SK-N-SH (cell line): ENCODE data around the gene RPS6KA5.

Experiments
- CTCF ChIP-seq: fragments of 200-600 bp; sonication (generic); IDR thresholded peaks from 2 replicates; pipeline ENCODE4 v1.6.1; 2017; ENCODE audit warnings: antibody characterized with exemption, mild to moderate bottlenecking, moderate library complexity
- EP300 ChIP-seq, 2 experiments: IDR thresholded peaks; 2 replicates each; pipeline versions ENCODE4 v1.4.0 to v1.6.1; 2012; ENCODE audit warnings: borderline replicate concordance in 1 of 2, low read depth in 1 of 2, low read length in 1 of 2
- EZH2phosphoT487 ChIP-seq: fragments of 200-600 bp; sonication (generic); IDR thresholded peaks from 2 replicates; pipeline ENCODE4 v1.6.1; 2017; ENCODE audit warnings: low read depth, mixed run types, mild to moderate bottlenecking, antibody characterized with exemption, moderate library complexity, borderline replicate concordance
- GABPA ChIP-seq: IDR thresholded peaks from 2 replicates; pipeline ENCODE4 v1.4.0; 2012; ENCODE audit warnings: low read depth, mild to moderate bottlenecking
- JUND ChIP-seq: IDR thresholded peaks from 2 replicates; pipeline ENCODE4 v1.4.0; 2012
- NRF1 ChIP-seq: IDR thresholded peaks from 2 replicates; pipeline ENCODE4 v1.6.1; 2012; ENCODE audit warnings: low read depth, mild to moderate bottlenecking, low read length
- POLR2AphosphoS5 ChIP-seq: IDR thresholded peaks from 2 replicates; pipeline ENCODE4 v1.6.1; 2012; ENCODE audit warnings: low read depth, low read length
- RAD21 ChIP-seq: IDR thresholded peaks from 2 replicates; pipeline ENCODE4 v1.6.1; 2012; ENCODE audit warnings: mild to moderate bottlenecking, low read length
- RCOR1 ChIP-seq: fragments of 150-350 bp; IDR thresholded peaks from 2 replicates; pipeline ENCODE4 v1.6.1; 2017; ENCODE audit warnings: antibody characterized with exemption, low read length
- RFX5 ChIP-seq: IDR thresholded peaks from 2 replicates; pipeline ENCODE4 v1.6.1; 2012; ENCODE audit warnings: mild to moderate bottlenecking, improper control_type of control experiment, low read length
- SIN3A ChIP-seq: IDR thresholded peaks from 2 replicates; pipeline ENCODE4 v1.6.1; 2012; ENCODE audit warnings: low read depth, mild to moderate bottlenecking, low read length, moderate library complexity, borderline replicate concordance
- TAF1 ChIP-seq: IDR thresholded peaks from 2 replicates; pipeline ENCODE4 v1.6.1; 2012; ENCODE audit warnings: low read depth, mild to moderate bottlenecking, low read length, moderate library complexity, borderline replicate concordance
- YY1 ChIP-seq: IDR thresholded peaks from 2 replicates; pipeline ENCODE4 v1.4.0; 2012; ENCODE audit warnings: low read depth, mild to moderate bottlenecking
- TF ChIP-seq, protein P1 (sequence below): IDR thresholded peaks from 2 replicates; pipeline ENCODE4 v1.4.0; 2012; ENCODE audit warnings: low read depth

DNA sequence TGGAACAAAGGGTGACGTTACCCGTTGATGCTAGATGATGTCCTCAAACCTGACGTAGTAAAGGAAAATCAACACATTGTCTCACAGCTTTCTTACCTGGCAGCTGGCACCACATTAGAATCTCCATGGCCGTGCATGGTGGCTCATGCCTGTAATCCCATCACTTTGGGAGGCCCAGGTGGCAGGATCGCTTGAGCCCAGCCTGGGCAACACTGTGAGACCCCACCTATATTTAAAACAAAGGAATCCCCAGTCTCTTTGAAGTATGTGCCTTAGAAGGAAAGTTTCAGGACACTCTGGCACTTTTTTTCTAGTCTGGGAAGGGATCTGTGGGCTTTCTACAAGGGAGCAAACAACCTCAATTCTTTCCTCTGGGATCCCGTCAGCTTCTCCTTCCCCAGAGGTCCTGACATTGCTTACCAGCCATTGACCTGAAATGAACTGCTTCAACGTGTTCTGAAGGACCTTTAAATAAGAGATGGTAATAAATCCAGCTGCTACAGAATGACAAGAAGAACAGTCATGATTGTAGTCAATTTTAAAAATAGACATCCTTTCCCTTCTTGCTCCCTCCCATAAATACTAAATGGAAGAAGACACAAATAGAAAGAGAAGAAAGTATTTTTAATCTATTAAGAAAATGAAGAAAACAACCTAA is 210.5 kb downstream of the RPS6KA5 start:
- TF ChIP-seq CTCF (no peak), SIN3A (no peak), EZH2phosphoT487 (no peak), RAD21 (no peak), EP300 (IDR thresholded peaks at IDR 0.05; ENCODE audit: borderline replicate concordance in 1 of 2, low read depth in 1 of 2, low read length in 1 of 2) (no peak), TAF1 (no peak), JUND (no peak), GABPA (no peak), POLR2AphosphoS5 (no peak), YY1 (no peak), RCOR1 (no peak), NRF1 (no peak), RFX5 (no peak)
- TF ChIP-seq, protein P1, sequence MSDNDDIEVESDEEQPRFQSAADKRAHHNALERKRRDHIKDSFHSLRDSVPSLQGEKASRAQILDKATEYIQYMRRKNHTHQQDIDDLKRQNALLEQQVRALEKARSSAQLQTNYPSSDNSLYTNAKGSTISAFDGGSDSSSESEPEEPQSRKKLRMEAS, result no peak
